Smooth muscle cell of bladder (primary cell): ENCODE data around the gene VENTX. TPM values are rescaled to one million over a fixed set of nuclear protein-coding genes. Genes with fewer than 3 reads are reported as not detected.

ENCODE experiments used
- total RNA-seq: library from RNA; depleted of rRNA; stranded (reverse); fragments of >200 nt; gene quantifications from 2 replicates; pipeline ENCODE4 v1.2.3, GENCODE V29; 2014

VENTX gene
- total RNA-seq = not detected in 2 replicates

GRCh38 chr10:133237588-133238465 lies at the start of gene VENTX:
TSS of gene VENTX (plus strand) at chr10:133237855. CDS start at chr10:133237915, 60 bp downstream.

GRCh38 chr10:133230044-133230361 lies 7.7 kb upstream of the VENTX start, which contains the start of gene UTF1:
TSS of gene UTF1 (plus strand) at chr10:133230217. CDS start at chr10:133230289, 72 bp downstream.

GRCh38 chr10:133276435-133277201 lies 39.0 kb downstream of the VENTX start, which contains the start of gene ADAM8:
TSS of gene ADAM8 (minus strand) at chr10:133276868. CDS start at chr10:133276817, 51 bp downstream.

Other genes with a start within 250 kb of the VENTX start
- not detected in 2 replicates for gene ADGRA1, start 149.9 kb upstream of the VENTX start, total RNA-seq
- 0.57 and 1.3 TPM in 2 replicates for gene KNDC1, start 77.6 kb upstream of the VENTX start, total RNA-seq
- gene UTF1, start 7.6 kb upstream of the VENTX start, total RNA-seq = not detected in 2 replicates
- 0.71 and 1.3 TPM in 2 replicates for gene ADAM8, start 39.0 kb downstream of the VENTX start, total RNA-seq
- gene TUBGCP2, start 71.0 kb downstream of the VENTX start, total RNA-seq = 53.9 and 61.8 TPM in 2 replicates
- gene ZNF511, start 71.1 kb downstream of the VENTX start, total RNA-seq = 20.5 and 25.7 TPM in 2 replicates
- not detected in 2 replicates for gene CALY, start 99.0 kb downstream of the VENTX start, total RNA-seq
- not detected in 2 replicates for gene PRAP1, start 109.5 kb downstream of the VENTX start, total RNA-seq
- 6.7 and 15.5 TPM in 2 replicates for gene FUOM, start 120.2 kb downstream of the VENTX start, total RNA-seq
- gene ECHS1, start 135.5 kb downstream of the VENTX start, total RNA-seq = 57.0 and 70.7 TPM in 2 replicates
- 6.0 TPM in 2 replicates for gene PAOX, start 141.4 kb downstream of the VENTX start, total RNA-seq
- 22.5 and 29.8 TPM in 2 replicates for gene MTG1, start 156.3 kb downstream of the VENTX start, total RNA-seq
- 0.43 and 0.46 TPM in 2 replicates for gene SPRN, start 186.8 kb downstream of the VENTX start, total RNA-seq
- gene SCART1, start 216.1 kb downstream of the VENTX start, total RNA-seq = 1.3 and 1.9 TPM in 2 replicates